HepG2 (cell line): ENCODE data around the gene THADA. TPM values are rescaled to one million over a fixed set of nuclear protein-coding genes. Genes with fewer than 3 reads are reported as not detected.

Experiments
- CEBPZ ChIP-seq: IDR thresholded peaks from 2 replicates; pipeline ENCODE4 v1.6.1; 2012; ENCODE audit warnings: low read length, improper control_type of control experiment
- CHD4 ChIP-seq: fragments of 200-600 bp; sonication (generic); IDR thresholded peaks from 2 replicates; pipeline ENCODE4 v1.7.0; 2017; ENCODE audit warnings: mild to moderate bottlenecking, low read length, borderline replicate concordance
- FIP1L1 ChIP-seq: fragments of 200-400 bp; formaldehyde crosslinking; IDR thresholded peaks from 2 replicates; pipeline ENCODE4 v1.6.1; 2018; ENCODE audit warnings: low read depth, mild to moderate bottlenecking, low read length, moderate library complexity, borderline replicate concordance; ENCODE audit not compliant: insufficient read depth
- GABPB1 ChIP-seq: IDR thresholded peaks from 2 replicates; pipeline ENCODE4 v1.6.1; 2016; ENCODE audit warnings: mild to moderate bottlenecking, missing genetic modification reagents, moderate library complexity, missing compliant biosample characterization
- LRRFIP1 ChIP-seq: sonication (generic); formaldehyde crosslinking; conservative IDR thresholded peaks from 2 replicates; pipeline ENCODE4 v1.4.0; 2020; ENCODE audit warnings: missing genetic modification reagents
- MXI1 ChIP-seq: IDR thresholded peaks from 3 replicates; pipeline ENCODE4 v1.6.1; 2012; ENCODE audit warnings: low read depth, low read length, inconsistent platforms, borderline replicate concordance
- PCBP1 ChIP-seq: fragments of 200-400 bp; formaldehyde crosslinking; IDR thresholded peaks from 2 replicates; pipeline ENCODE4 v1.6.1; 2017; ENCODE audit warnings: mild to moderate bottlenecking, low read depth, low read length, borderline replicate concordance
- RFX5 ChIP-seq: IDR thresholded peaks from 2 replicates; pipeline ENCODE4 v1.6.1; 2011; ENCODE audit warnings: low read depth, low read length, improper control_type of control experiment
- SUZ12 ChIP-seq: fragments of 150-350 bp; IDR thresholded peaks from 2 replicates; pipeline ENCODE4 v1.6.1; 2014; ENCODE audit warnings: low read depth, low read length
- U2AF1 ChIP-seq: fragments of 200-400 bp; formaldehyde crosslinking; optimal IDR thresholded peaks from 2 replicates; pipeline ENCODE3; 2017; ENCODE audit warnings: mild to moderate bottlenecking, low read depth, low read length
- ZFP36L1 ChIP-seq: sonication (generic); formaldehyde crosslinking; IDR thresholded peaks from 2 replicates; pipeline ENCODE4 v1.8.0; 2022; ENCODE audit warnings: mild to moderate bottlenecking, missing genetic modification reagents, moderate library complexity
- ZNF121 ChIP-seq: sonication (generic); formaldehyde crosslinking; IDR thresholded peaks from 2 replicates; pipeline ENCODE4 v1.5.0; 2020; ENCODE audit warnings: mild to moderate bottlenecking, missing genetic modification reagents
- ZNF232 ChIP-seq: sonication (generic); formaldehyde crosslinking; IDR thresholded peaks from 2 replicates; pipeline ENCODE4 v1.4.0; 2020; ENCODE audit warnings: missing genetic modification reagents, borderline replicate concordance
- ZNF276 ChIP-seq: sonication (generic); formaldehyde crosslinking; IDR thresholded peaks from 2 replicates; pipeline ENCODE4 v1.4.0; 2020; ENCODE audit warnings: mild to moderate bottlenecking, low read depth, missing genetic modification reagents
- ZNF431 ChIP-seq: sonication (generic); formaldehyde crosslinking; IDR thresholded peaks from 2 replicates; pipeline ENCODE4 v1.9.0; 2022; ENCODE audit warnings: missing genetic modification reagents, low read depth, mild to moderate bottlenecking, borderline replicate concordance
- ZNF510 ChIP-seq: sonication (generic); formaldehyde crosslinking; IDR thresholded peaks from 2 replicates; pipeline ENCODE4 v1.4.0; 2020; ENCODE audit warnings: low read depth, mild to moderate bottlenecking, missing genetic modification reagents
- ZNF570 ChIP-seq: sonication (generic); formaldehyde crosslinking; IDR thresholded peaks from 2 replicates; pipeline ENCODE4 v1.4.0; 2020; ENCODE audit warnings: mild to moderate bottlenecking, missing genetic modification reagents, borderline replicate concordance
- ZNF674 ChIP-seq: sonication (generic); formaldehyde crosslinking; IDR thresholded peaks from 2 replicates; pipeline ENCODE4 v1.5.0; 2020; ENCODE audit warnings: low read depth, mild to moderate bottlenecking, missing genetic modification reagents
- ZNF724P ChIP-seq: sonication (generic); formaldehyde crosslinking; IDR thresholded peaks from 2 replicates; pipeline ENCODE4 v1.8.0; 2022; ENCODE audit warnings: missing genetic modification reagents, borderline replicate concordance
- polyA plus RNA-seq, 8 experiments: library from polyadenylated mRNA; depleted of rRNA in 3 of 8; stranded (reverse) in 7 of 8; unstranded in 1 of 8; fragments of >200 nt; fragmentation: Illumina TruSeq in 4 of 8; extraction: Trizol in 4 of 8; gene quantifications; 2 replicates each; pipeline versions ENCODE4 v1.2.1 to v1.2.3, GENCODE V29; 2011 to 2016; ENCODE audit warnings: low read depth in 4 of 8, missing spikeins in 1 of 8, mixed read lengths in 1 of 8; ENCODE audit not compliant: insufficient read depth in 1 of 8
- total RNA-seq, 5 experiments: library from RNA; depleted of rRNA; stranded (reverse); fragments of >200 nt; fragmentation: Illumina TruSeq; extraction: Trizol; gene quantifications; 2 replicates each; pipeline ENCODE4 v1.2.3, GENCODE V29; 2016; ENCODE audit warnings: low read depth in 1 of 5
- TF ChIP-seq, protein P1 (sequence below): IDR thresholded peaks from 2 replicates; pipeline ENCODE4 v1.6.1; 2012; ENCODE audit warnings: inconsistent platforms
- TF ChIP-seq, protein P2 (sequence below): sonication (generic); formaldehyde crosslinking; IDR thresholded peaks from 2 replicates; pipeline ENCODE4 v1.8.0; 2022; ENCODE audit warnings: missing genetic modification reagents, mild to moderate bottlenecking, inconsistent platforms, borderline replicate concordance

THADA gene
- total and polyA plus RNA-seq, 2 of the 13 experiments (the other 11 are each of a cell fraction or from before 2014, with no cell fraction given): 12.7 to 21.7 TPM

DNA sequence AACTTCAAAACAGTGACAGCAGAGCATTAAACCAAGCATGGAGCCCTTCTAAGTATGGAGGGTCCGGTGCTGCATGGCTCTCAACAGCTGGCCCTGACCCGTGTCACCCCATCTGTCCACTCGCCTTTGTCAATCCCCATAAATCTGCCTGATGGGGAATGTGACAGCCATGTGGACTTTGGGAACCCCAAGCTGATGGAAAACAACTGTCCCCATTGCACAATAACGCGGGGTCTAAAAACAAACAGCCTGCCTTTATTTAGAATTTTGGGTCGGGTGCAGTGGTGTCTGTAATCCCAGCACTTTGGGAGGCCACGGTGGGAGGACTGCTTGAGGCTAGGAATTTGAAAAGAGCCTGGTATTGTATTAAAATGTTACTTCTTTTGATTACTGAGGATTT is 17.1 kb upstream of the THADA start (continued):
- TF ChIP-seq RFX5 (no peak), ZNF570 (no peak), U2AF1 (no peak), ZNF276 (CRISPR knock-in tag) (no peak), GABPB1 (no peak), ZNF431 (CRISPR knock-in tag) (no peak), PCBP1 (no peak), CHD4 (no peak), FIP1L1 (no peak), LRRFIP1 (CRISPR knock-in tag) (no peak), ZNF724P (CRISPR knock-in tag) (no peak), CEBPZ (no peak), ZNF121 (no peak), ZNF674 (CRISPR knock-in tag) (no peak), MXI1 (peak; percentile 33; the same call in 1 of the 3 replicates), ZNF510 (CRISPR knock-in tag) (no peak), ZFP36L1 (CRISPR knock-in tag) (no peak), SUZ12 (no peak), ZNF232 (CRISPR knock-in tag) (0 out of 2 replicates have a peak, but pooled peaks have one; percentile 41)
- TF ChIP-seq, protein P1, sequence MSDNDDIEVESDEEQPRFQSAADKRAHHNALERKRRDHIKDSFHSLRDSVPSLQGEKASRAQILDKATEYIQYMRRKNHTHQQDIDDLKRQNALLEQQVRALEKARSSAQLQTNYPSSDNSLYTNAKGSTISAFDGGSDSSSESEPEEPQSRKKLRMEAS: peak; percentile 72
- TF ChIP-seq, protein P2, sequence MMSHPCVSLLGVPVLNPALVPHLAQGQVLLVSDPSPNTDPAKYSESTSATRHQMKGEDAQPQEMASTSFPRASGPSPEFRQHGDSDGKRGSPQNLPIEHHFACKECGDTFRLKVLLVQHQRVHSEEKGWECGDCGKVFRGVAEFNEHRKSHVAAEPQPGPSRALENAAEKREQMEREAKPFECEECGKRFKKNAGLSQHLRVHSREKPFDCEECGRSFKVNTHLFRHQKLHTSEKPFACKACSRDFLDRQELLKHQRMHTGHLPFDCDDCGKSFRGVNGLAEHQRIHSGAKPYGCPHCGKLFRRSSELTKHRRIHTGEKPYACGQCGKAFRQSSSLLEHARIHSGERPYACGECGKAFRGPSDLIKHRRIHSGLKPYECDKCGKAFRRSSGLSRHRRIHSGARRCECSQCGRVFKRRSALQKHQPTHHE (CRISPR knock-in tag): no peak
